C4-2B (cell line): ENCODE measurements around the gene PDLIM7.

Experiments
- H3K27ac ChIP-seq: fragments of 450-650 bp; 2 replicates; pipeline ENCODE4 v1.5.1; 2017
- CTCF ChIP-seq: fragments of 450-650 bp; conservative IDR thresholded peaks from 2 replicates; pipeline ENCODE4 v1.5.1; 2017; ENCODE audit warnings: mild to moderate bottlenecking
- ZFX ChIP-seq: fragments of 450-650 bp; IDR thresholded peaks from 2 replicates; pipeline ENCODE4 v1.6.1; 2017

PDLIM7 gene

GRCh38 chr5:177440211-177440989, 57.0 kb downstream of the PDLIM7 start:
- TF ChIP-seq ZFX (no peak), CTCF (no peak)
- no peak overlapping the region for H3K27ac ChIP-seq

DNA sequence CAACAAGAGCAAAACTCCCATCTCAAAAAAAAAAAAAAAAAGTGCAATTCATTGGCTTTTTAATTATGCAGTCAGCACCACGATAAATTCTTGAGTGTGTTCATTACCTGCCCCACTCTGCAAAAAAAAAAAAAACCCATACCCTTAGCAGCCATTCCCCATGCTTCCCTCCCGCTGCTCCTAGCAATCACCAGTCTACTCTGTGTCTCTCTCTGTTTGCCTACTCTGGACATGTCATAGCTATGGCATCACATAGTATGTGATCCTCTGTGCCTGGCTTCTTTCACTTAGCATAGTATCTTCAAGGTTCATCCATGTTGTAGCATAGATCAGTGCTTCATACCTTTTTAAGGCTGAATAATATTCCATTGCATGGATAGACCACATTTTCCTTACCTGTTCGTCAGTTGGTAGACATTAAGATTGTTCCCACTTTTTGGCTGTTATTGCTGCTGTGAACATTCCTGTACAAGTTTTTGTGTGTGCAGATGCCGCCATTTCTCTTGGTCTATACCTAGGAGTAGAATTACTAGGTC, 57.8 kb downstream of the PDLIM7 start:
- TF ChIP-seq ZFX = no peak
- no peak for TF ChIP-seq CTCF
- H3K27ac ChIP-seq = no peak overlapping the region

DNA sequence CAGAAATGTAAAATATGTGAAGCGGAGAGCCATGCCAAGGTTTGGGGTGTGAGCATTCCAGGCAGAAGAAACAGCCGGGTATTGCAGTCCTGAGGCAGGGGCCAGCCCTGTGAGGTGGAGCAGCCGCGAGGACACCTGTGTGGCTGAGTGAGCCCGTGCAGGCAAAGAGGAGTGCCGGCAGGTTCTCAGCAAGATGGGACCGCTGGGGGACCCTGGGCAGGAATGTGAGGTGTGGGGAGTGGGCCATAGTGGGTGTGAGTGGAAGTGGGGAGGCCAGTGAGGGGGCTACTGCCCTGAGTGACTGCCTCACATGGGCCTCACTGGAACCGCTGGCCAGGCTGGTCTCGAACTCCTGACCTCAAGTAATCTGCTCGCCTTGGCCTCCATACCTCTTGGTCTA, 58.9 kb downstream of the PDLIM7 start:
- TF ChIP-seq ZFX = no peak
- no peak for TF ChIP-seq CTCF
- H3K27ac ChIP-seq = no peak overlapping the region

DNA sequence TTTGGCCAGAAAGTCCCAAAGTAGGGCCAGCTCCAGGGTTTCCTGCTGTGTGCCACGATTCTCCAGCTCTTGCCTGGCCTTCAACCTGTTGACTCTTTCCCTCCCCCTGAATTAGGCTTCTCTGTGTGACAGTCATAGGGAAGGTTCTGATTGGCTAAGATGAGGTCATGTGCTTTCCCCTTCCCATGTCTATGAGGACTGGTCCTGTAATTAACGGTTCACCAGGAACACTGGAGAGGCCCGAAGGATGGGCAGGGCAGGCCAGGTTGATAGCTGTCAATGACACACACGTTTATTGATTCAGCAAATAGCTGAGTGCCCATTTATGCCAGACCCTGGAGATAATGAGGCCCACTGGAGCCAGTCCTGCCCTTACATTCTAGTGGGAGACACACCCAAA, 59.8 kb downstream of the PDLIM7 start:
- H3K27ac ChIP-seq = no peak overlapping the region
- TF ChIP-seq ZFX = no peak
- no peak for TF ChIP-seq CTCF

- TF ChIP-seq CTCF (no peak), ZFX (no peak)
- no peak overlapping the region for H3K27ac ChIP-seq
Observed at GRCh38 chr5:177435847-177436536, 61.4 kb downstream of the PDLIM7 start.

DNA sequence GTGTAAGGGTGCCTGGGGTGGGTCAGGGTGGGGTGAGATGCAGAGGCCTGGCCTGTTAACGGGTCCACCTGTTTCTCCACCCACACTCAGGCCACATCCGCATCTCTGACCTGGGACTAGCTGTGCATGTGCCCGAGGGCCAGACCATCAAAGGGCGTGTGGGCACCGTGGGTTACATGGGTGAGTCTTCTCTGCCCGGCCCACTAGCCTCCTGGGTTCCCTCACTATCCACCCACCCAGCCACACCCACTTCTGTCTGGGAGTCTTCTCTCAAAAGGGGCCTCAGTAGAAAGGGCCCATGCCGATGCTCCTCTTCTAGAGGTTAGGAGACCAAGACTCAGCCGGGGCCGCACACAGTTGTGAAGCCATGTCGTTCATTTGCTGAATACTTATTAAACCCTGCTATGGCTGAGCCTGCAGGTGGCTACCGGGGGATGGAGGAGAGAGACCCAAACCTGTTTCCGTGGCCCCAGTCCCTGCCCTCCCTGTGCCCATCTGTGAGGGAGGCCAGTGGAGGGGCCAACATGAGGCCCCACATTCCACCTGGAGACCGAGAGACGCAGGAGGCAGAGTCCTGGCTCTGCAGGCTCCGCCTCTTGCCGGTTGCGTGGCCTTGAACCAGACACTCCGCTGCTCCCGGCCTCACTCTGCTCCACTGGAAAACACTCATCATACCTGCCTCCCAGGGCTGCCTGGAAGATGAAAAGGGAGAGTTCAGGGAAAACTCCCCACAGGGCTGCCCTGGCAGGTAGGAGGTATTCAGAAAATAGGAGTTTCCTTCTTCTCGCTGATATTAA, 62.3 kb downstream of the PDLIM7 start:
- H3K27ac ChIP-seq = no peak overlapping the region
- TF ChIP-seq ZFX (no peak), CTCF (no peak)

DNA sequence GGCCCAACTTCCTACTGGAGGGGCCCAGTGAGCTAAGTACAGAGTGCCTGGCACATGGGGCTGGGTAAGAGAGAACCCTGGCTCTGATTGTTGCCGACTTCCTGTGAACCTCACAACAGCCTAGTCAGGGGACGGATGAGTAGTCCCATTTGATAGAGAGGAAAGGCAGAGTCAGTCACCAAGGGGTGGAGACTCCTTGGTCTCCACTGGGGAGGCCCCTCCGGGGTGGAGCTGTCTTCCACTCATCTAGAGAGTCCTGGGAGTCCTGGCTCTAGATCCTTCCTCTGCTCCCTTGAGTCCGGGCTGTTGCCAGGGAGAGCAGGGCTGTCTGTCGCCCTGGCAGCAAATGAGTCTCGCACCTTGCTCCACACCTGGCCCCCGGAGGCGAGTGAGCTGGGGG, 63.0 kb downstream of the PDLIM7 start:
- TF ChIP-seq ZFX (no peak), CTCF (no peak)
- H3K27ac ChIP-seq = no peak overlapping the region
